ENCODE data around the gene ELK3. TPM values are rescaled to one million over a fixed set of nuclear protein-coding genes. Genes with fewer than 3 reads are reported as not detected.

Gene ELK3
- polyA plus RNA-seq, 2 of the 4 experiments (the other 2 are of a cell fraction) = 33.1 to 38.6 TPM

DNA sequence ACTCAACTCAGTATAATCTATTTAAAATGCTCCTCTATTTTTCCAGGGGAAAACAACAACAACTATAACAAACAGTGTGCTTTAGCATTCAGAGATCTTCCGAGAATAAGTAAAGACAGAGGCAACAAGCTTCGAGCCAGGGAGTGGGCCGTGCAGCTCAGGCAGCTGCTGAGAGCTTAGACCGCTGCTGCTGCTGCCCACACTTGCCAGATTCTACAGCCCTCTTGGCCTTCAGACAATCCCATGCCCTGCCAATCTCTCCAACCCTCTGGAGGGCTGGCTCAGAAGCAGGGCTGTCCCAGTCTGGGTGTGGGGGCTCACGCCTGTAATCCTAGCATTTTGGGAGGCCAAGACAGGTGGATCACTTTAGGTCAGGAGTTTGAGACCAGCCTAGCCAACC lies 23.4 kb upstream of the ELK3 start:
- Histone ChIP-seq H3K27ac (no peak overlapping the region), H3K4me2 (no peak overlapping the region), H3K4me3 (no peak overlapping the region), H3K4me1 (no peaks in the 10 kb centered on the region), H3K9me3 (no peaks in the 10 kb centered on the region)
- DNase-seq (ENCODE audit: low read depth in 1 of 2, low spot score in 1 of 2) = no peak
- TF ChIP-seq TP53 (CRISPR knock-in tag; IDR thresholded peaks at IDR 0.05) (no peak), CBX8 (IDR thresholded peaks at IDR 0.05) (no peak), HOXB5 (CRISPR knock-in tag; IDR thresholded peaks at IDR 0.05) (no peak), RNF2 (IDR thresholded peaks at IDR 0.05; ENCODE audit: borderline replicate concordance, low read depth) (no peak), FOSB (CRISPR knock-in tag; IDR thresholded peaks at IDR 0.05) (no peak), FOXS1 (CRISPR knock-in tag; IDR thresholded peaks at IDR 0.05) (no peak), ESRRA (IDR thresholded peaks at IDR 0.05; ENCODE audit: borderline replicate concordance, low read length) (no peak), HDAC2 (IDR thresholded peaks at IDR 0.05) (no peak)
- TF ChIP-seq, protein P1, sequence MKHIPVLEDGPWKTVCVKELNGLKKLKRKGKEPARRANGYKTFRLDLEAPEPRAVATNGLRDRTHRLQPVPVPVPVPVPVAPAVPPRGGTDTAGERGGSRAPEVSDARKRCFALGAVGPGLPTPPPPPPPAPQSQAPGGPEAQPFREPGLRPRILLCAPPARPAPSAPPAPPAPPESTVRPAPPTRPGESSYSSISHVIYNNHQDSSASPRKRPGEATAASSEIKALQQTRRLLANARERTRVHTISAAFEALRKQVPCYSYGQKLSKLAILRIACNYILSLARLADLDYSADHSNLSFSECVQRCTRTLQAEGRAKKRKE (CRISPR knock-in tag; IDR thresholded peaks at IDR 0.05; ENCODE audit: low read depth) = no peak
- ChIA-PET CTCF (no interaction called here), POLR2A (no interaction called here)
- ATAC-seq = no peak
- WGBS (ENCODE audit: missing lambda C conversion rate) = 67% methylated on average over 5 of the region's 5 CpGs
- FAIRE-seq = no peak

DNA sequence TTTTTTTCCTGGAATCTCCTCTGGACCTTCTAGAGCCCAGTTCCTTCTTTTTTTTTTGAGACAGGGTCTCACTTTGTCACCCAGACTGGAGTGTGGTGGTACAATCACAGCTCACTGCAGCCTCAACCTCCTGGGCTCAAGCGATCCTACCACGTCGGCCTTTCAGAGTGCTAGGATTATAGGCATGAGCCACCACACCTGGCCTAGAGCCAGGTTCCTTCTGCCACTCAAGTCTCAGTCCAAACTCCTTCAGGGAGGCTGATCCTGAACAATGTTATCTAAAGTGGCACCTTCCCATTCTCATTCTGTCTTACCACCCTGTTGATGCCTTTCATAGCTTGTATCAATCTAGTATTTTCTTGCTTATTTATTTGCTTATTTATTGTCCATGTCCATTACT lies 22.3 kb upstream of the ELK3 start:
- WGBS (ENCODE audit: missing lambda C conversion rate) = 89% methylated on average over 3 of the region's 3 CpGs
- peaks cover 7% of the 10 kb centered on the region; the same call in 2 of the 3 replicates for H3K9me3 ChIP-seq
- H3K27ac ChIP-seq = no peak overlapping the region
- DNase-seq (ENCODE audit: low read depth in 1 of 2, low spot score in 1 of 2) = no peak
- TF ChIP-seq, protein P2, sequence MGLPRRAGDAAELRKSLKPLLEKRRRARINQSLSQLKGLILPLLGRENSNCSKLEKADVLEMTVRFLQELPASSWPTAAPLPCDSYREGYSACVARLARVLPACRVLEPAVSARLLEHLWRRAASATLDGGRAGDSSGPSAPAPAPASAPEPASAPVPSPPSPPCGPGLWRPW (IDR thresholded peaks at IDR 0.05) = no peak
- TF ChIP-seq ZFP36 (IDR thresholded peaks at IDR 0.05; ENCODE audit: borderline replicate concordance, partially characterized antibody) (no peak), JUNB (IDR thresholded peaks at IDR 0.05) (no peak), HOXB13 (CRISPR knock-in tag; IDR thresholded peaks at IDR 0.05; ENCODE audit: low read depth) (no peak), FOXS1 (CRISPR knock-in tag; IDR thresholded peaks at IDR 0.05) (no peak), RNF2 (IDR thresholded peaks at IDR 0.05; ENCODE audit: borderline replicate concordance, low read depth) (no peak), CBX2 (IDR thresholded peaks at IDR 0.05; ENCODE audit: borderline replicate concordance, low read depth) (no peak), ZSCAN20 (CRISPR knock-in tag; IDR thresholded peaks at IDR 0.05) (no peak), MAZ (IDR thresholded peaks at IDR 0.05; ENCODE audit: borderline replicate concordance, low read depth, low read length) (no peak), CHD4 (IDR thresholded peaks at IDR 0.05; ENCODE audit: borderline replicate concordance) (no peak), POLR2AphosphoS2 (conservative IDR thresholded peaks at IDR 0.05; ENCODE audit: low read length) (no peak), HEYL (CRISPR knock-in tag; IDR thresholded peaks at IDR 0.05) (no peak), HDAC2 (IDR thresholded peaks at IDR 0.05) (no peak), ESRRA (IDR thresholded peaks at IDR 0.05; ENCODE audit: borderline replicate concordance, low read length) (no peak), NR3C1 (IDR thresholded peaks at IDR 0.05) (no peak)
- TF ChIP-seq, protein P1 (CRISPR knock-in tag; IDR thresholded peaks at IDR 0.05; ENCODE audit: low read depth) = no peak
- TF ChIP-seq, protein P3, sequence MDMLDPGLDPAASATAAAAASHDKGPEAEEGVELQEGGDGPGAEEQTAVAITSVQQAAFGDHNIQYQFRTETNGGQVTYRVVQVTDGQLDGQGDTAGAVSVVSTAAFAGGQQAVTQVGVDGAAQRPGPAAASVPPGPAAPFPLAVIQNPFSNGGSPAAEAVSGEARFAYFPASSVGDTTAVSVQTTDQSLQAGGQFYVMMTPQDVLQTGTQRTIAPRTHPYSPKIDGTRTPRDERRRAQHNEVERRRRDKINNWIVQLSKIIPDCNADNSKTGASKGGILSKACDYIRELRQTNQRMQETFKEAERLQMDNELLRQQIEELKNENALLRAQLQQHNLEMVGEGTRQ (IDR thresholded peaks at IDR 0.05) = no peak
- no peak for FAIRE-seq
- no peak overlapping the region for H3K4me3 ChIP-seq
- H3K4me1 ChIP-seq = no peaks in the 10 kb centered on the region
- ChIA-PET POLR2A (no interaction called here), CTCF (interaction anchor here (0.7 kb wide), 1 partner anchor 22 kb away, joined by 5 read pairs; no protein-coding TSS in a partner anchor)
- no peak overlapping the region for H3K4me2 ChIP-seq
- ATAC-seq = no peak

DNA sequence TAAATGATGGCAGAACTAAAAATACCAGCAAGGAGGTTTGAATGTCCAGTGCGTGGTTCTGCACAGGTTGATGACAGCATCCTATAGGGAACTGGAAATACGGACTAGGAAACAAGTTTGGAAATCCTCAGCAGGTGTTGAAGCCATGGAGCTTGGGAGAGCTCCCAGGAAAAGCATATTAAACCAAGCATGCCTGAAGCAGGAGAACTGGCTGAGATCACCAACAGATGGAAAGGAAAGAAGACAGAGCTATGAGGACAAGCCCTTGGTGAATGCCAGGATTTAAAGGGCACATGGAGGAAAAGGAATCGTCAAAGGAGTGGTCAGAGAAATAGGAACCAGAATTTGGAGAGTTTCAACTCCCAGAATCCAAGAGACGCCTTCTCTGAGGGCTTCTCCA lies 21.2 kb upstream of the ELK3 start:
- CTCF ChIA-PET = interaction anchor here (2.2 kb wide), 1 partner anchor 22 kb away, joined by 5 read pairs; no protein-coding TSS in a partner anchor
- no peak for FAIRE-seq
- Histone ChIP-seq H3K4me1 (no peaks in the 10 kb centered on the region), H3K27ac (no peak overlapping the region), H3K4me2 (no peak overlapping the region), H3K4me3 (no peak overlapping the region), H3K9me3 (peaks cover 7% of the 10 kb centered on the region; the same call in 2 of the 3 replicates)
- no peak for ATAC-seq
- 35% methylated on average over 4 of the region's 4 CpGs for WGBS (ENCODE audit: missing lambda C conversion rate)
- no peak for TF ChIP-seq ZNF302 (CRISPR knock-in tag; IDR thresholded peaks at IDR 0.05)
- no peak for TF ChIP-seq MYC (IDR thresholded peaks at IDR 0.05; ENCODE audit: borderline replicate concordance, low read length)
- TF ChIP-seq KDM5A (IDR thresholded peaks at IDR 0.05) = no peak
- TF ChIP-seq ZFP36 (IDR thresholded peaks at IDR 0.05; ENCODE audit: borderline replicate concordance, partially characterized antibody) = no peak
- no peak for TF ChIP-seq JUNB (IDR thresholded peaks at IDR 0.05)
- no peak for TF ChIP-seq POLR2AphosphoS2 (conservative IDR thresholded peaks at IDR 0.05; ENCODE audit: low read length)
- no peak for TF ChIP-seq HOXB5 (CRISPR knock-in tag; IDR thresholded peaks at IDR 0.05)
- TF ChIP-seq NR3C1 (IDR thresholded peaks at IDR 0.05) = no peak
- no peak for TF ChIP-seq HDAC2 (IDR thresholded peaks at IDR 0.05)
- TF ChIP-seq, protein P4, sequence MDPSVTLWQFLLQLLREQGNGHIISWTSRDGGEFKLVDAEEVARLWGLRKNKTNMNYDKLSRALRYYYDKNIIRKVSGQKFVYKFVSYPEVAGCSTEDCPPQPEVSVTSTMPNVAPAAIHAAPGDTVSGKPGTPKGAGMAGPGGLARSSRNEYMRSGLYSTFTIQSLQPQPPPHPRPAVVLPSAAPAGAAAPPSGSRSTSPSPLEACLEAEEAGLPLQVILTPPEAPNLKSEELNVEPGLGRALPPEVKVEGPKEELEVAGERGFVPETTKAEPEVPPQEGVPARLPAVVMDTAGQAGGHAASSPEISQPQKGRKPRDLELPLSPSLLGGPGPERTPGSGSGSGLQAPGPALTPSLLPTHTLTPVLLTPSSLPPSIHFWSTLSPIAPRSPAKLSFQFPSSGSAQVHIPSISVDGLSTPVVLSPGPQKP (IDR thresholded peaks at IDR 0.05; ENCODE audit: low read depth, low read length) = no peak
- no peak for TF ChIP-seq RARB (CRISPR knock-in tag; IDR thresholded peaks at IDR 0.05)
- TF ChIP-seq EHMT2 (IDR thresholded peaks at IDR 0.05; ENCODE audit: low read depth) = no peak
- TF ChIP-seq HEYL (CRISPR knock-in tag; IDR thresholded peaks at IDR 0.05) = no peak
- no peak for TF ChIP-seq PHF8 (IDR thresholded peaks at IDR 0.05; ENCODE audit: borderline replicate concordance, low read depth)
- no peak for TF ChIP-seq ZSCAN20 (CRISPR knock-in tag; IDR thresholded peaks at IDR 0.05)
- TF ChIP-seq FOSL2 (IDR thresholded peaks at IDR 0.05) = no peak
- no peak for TF ChIP-seq FOSL2 (CRISPR knock-in tag; IDR thresholded peaks at IDR 0.05)
- TF ChIP-seq EHF (CRISPR knock-in tag; IDR thresholded peaks at IDR 0.05) = no peak
- no peak for DNase-seq (ENCODE audit: low read depth in 1 of 2, low spot score in 1 of 2)
- POLR2A ChIA-PET = no interaction called here

All from A549 (cell line).